DMS114 treated with DMSO at 0.1 percent for 48 hours (cell line): ENCODE data around the gene PER2.
A peak's percentile ranks its signal among the peaks of the same experiment; 100 is the strongest.
"Not testable (repeated sequence)": the region's sequence is repeated elsewhere in the genome, so short reads cannot be mapped to it uniquely, and the experiment has no call there.

ENCODE experiments used
- DNase-seq: peaks from one replicate; lab custom pipeline; 2025; ENCODE audit not compliant: unreplicated experiment; lab: John Stamatoyannopoulos, UW

The PER2 gene

GRCh38 chr2:238287737-238288649, at the start of gene PER2:
PER2 (minus strand) TSS chr2:238288610; CDS start chr2:238277936, 10,674 bp downstream.
- peak; percentile 14 for DNase-seq

GRCh38 chr2:238337846-238338245, 49.4 kb upstream of the PER2 start:
- DNase-seq, result no peak

GRCh38 chr2:238336793-238337444, 48.5 kb upstream of the PER2 start:
- no peak for DNase-seq

- DNase-seq, result no peak
Observed at GRCh38 chr2:238336151-238336550, 47.7 kb upstream of the PER2 start.

GRCh38 chr2:238335591-238335990, 47.2 kb upstream of the PER2 start:
- not testable (repeated sequence) for DNase-seq

GRCh38 chr2:238334885-238335284, 46.5 kb upstream of the PER2 start:
- no peak for DNase-seq

GRCh38 chr2:238331916-238332315, 43.5 kb upstream of the PER2 start:
- DNase-seq, result no peak

GRCh38 chr2:238330391-238330790, 42.0 kb upstream of the PER2 start:
- DNase-seq, result no peak

GRCh38 chr2:238327751-238328150, 39.3 kb upstream of the PER2 start:
- no peak for DNase-seq

- DNase-seq, result no peak
Observed at GRCh38 chr2:238326801-238327365, 38.5 kb upstream of the PER2 start.

GRCh38 chr2:238325694-238326093, 37.3 kb upstream of the PER2 start:
- no peak for DNase-seq

GRCh38 chr2:238324248-238324647, 35.8 kb upstream of the PER2 start:
- DNase-seq, result not testable (repeated sequence)

GRCh38 chr2:238322001-238322411, 33.6 kb upstream of the PER2 start:
- DNase-seq, result no peak

- no peak for DNase-seq
Observed at GRCh38 chr2:238321467-238321866, 33.1 kb upstream of the PER2 start.

GRCh38 chr2:238320648-238321281, 32.4 kb upstream of the PER2 start:
- no peak for DNase-seq

- DNase-seq, result peak; percentile 78
Observed at GRCh38 chr2:238320246-238320647, 31.8 kb upstream of the PER2 start, which contains the start of gene TRAF3IP1. TRAF3IP1 (plus strand) TSS chr2:238320518; CDS start chr2:238320663, 145 bp downstream.

- no peak for DNase-seq
Observed at GRCh38 chr2:238315031-238315595, 26.7 kb upstream of the PER2 start.

GRCh38 chr2:238314576-238314975, 26.2 kb upstream of the PER2 start:
- no peak for DNase-seq

GRCh38 chr2:238313991-238314350, 25.6 kb upstream of the PER2 start:
- DNase-seq, result no peak

GRCh38 chr2:238313289-238313990, 25.0 kb upstream of the PER2 start:
- no peak for DNase-seq
